SK-N-SH treated with all-trans-retinoic acid at 6 μM for 48 hours (cell line): ENCODE results near the gene PPP1CA.

Source experiments
- ARNTL ChIP-seq: fragments of 450-650 bp; formaldehyde crosslinking; IDR thresholded peaks from 2 replicates; pipeline ENCODE4 v1.5.0; 2020; ENCODE audit warnings: low read depth, mild to moderate bottlenecking, moderate library complexity, borderline replicate concordance
- CREB5 ChIP-seq: fragments of 250-450 bp; sonication (Bioruptor Pico); IDR thresholded peaks from 2 replicates; pipeline ENCODE4 v1.5.1; 2020; ENCODE audit warnings: low read depth, mild to moderate bottlenecking, moderate library complexity
- CSRNP3 ChIP-seq: fragments of 250-450 bp; sonication (Bioruptor Pico); IDR thresholded peaks from 2 replicates; pipeline ENCODE4 v1.5.1; 2021; ENCODE audit warnings: mild to moderate bottlenecking, moderate library complexity
- ESRRG ChIP-seq: fragments of 250-450 bp; sonication (Bioruptor Pico); IDR thresholded peaks from 2 replicates; pipeline ENCODE4 v1.6.1; 2021; ENCODE audit warnings: mild to moderate bottlenecking
- PATZ1 ChIP-seq: fragments of 250-450 bp; sonication (Bioruptor Pico); IDR thresholded peaks from 2 replicates; pipeline ENCODE4 v1.8.0; 2020; ENCODE audit warnings: mild to moderate bottlenecking, moderate library complexity, borderline replicate concordance
- PPARA ChIP-seq: fragments of 250-450 bp; sonication (Bioruptor Pico); IDR thresholded peaks from 2 replicates; pipeline ENCODE4 v1.5.0; 2020; ENCODE audit warnings: mild to moderate bottlenecking, borderline replicate concordance
- SNAI2 ChIP-seq: fragments of 250-450 bp; sonication (Bioruptor Pico); IDR thresholded peaks from 2 replicates; pipeline ENCODE4 v1.5.0; 2020; ENCODE audit warnings: mild to moderate bottlenecking, moderate library complexity
- ZNF70 ChIP-seq: fragments of 450-650 bp; formaldehyde crosslinking; IDR thresholded peaks from 2 replicates; pipeline ENCODE4 v1.5.0; 2020; ENCODE audit warnings: mild to moderate bottlenecking, moderate library complexity
- ZNF8 ChIP-seq: fragments of 450-650 bp; formaldehyde crosslinking; IDR thresholded peaks from 2 replicates; pipeline ENCODE4 v1.5.0; 2020; ENCODE audit warnings: mild to moderate bottlenecking, moderate library complexity

GRCh38 chr11:67423466-67423865 is 21.8 kb upstream of the PPP1CA start:
- TF ChIP-seq ZNF8, result no peak
- TF ChIP-seq ZNF70 (CRISPR knock-in tag), result no peak
- TF ChIP-seq PPARA (CRISPR knock-in tag), result no peak
- TF ChIP-seq SNAI2 (CRISPR knock-in tag), result no peak
- TF ChIP-seq CSRNP3 (CRISPR knock-in tag), result no peak
- TF ChIP-seq CREB5 (CRISPR knock-in tag), result no peak
- TF ChIP-seq PATZ1 (CRISPR knock-in tag), result no peak
- TF ChIP-seq ESRRG (CRISPR knock-in tag), result no peak
- TF ChIP-seq ARNTL (CRISPR knock-in tag), result no peak
